ENCODE results near the gene MXD4. TPM values are rescaled to one million over a fixed set of nuclear protein-coding genes. Genes with fewer than 3 reads are reported as not detected.

The MXD4 gene
- total and polyA plus RNA-seq, 4 donors = 36.9 to 75.4 (median 60.4) TPM

DNA sequence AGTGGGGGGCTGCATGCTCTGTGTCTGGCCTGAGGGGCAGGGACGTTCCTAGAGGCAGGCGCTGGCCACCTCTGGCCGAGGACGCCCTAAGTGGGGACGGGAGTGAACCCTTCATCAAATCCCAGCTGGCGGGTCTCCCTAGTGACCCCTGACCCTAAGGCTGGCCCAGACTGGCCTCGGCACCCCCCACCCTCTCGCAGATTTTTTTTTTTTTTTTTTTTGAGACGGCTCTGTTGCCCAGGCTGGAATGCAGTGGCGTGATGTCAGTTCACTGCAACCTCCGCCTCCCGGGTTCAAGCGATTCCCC is 988 bp upstream of the MXD4 start:
- intact Hi-C loops (cut with DNase I) = loop anchor here (1.0 to 10.0 kb wide), 3 partner anchors 21 to 154 kb away; partner anchors contain the start of genes CFAP99 (in 2 of the 2), ZFYVE28 (in 2 of the 2), HAUS3 (in 1 of the 2) and POLN (in 1 of the 2)
- no peak for ATAC-seq (ENCODE audit: low FRiP score)
- 48 to 54% methylated on average over 12 to 13 of the region's 13 CpGs for WGBS, 2 donors
- no peaks in the 10 kb centered on the region for H3K9me3 ChIP-seq (ENCODE audit: control insufficient read depth, low read length)
- H3K4me3 ChIP-seq (ENCODE audit: low read length in 2 of 2) = peak overlapping the region in 1 of 2 donors; percentile 5
- H3K27me3 ChIP-seq (ENCODE audit: control insufficient read depth in 1 of 2, insufficient read depth in 2 of 2, low read length in 1 of 2) = no peaks in the 10 kb centered on the region
- peak overlapping the region in 1 of 2 donors; percentile 23 for H3K27ac ChIP-seq (ENCODE audit: low read depth in 1 of 2, low read length in 2 of 2)
- no peaks in the 10 kb centered on the region for H3K36me3 ChIP-seq (ENCODE audit: control insufficient read depth in 1 of 2, insufficient read depth in 2 of 2, low read length in 1 of 2)
- DNase-seq = no peak
- no peaks in the 10 kb centered on the region for H3K4me1 ChIP-seq (ENCODE audit: control insufficient read depth in 1 of 2, insufficient read depth in 2 of 2, low read length in 2 of 2)

DNA sequence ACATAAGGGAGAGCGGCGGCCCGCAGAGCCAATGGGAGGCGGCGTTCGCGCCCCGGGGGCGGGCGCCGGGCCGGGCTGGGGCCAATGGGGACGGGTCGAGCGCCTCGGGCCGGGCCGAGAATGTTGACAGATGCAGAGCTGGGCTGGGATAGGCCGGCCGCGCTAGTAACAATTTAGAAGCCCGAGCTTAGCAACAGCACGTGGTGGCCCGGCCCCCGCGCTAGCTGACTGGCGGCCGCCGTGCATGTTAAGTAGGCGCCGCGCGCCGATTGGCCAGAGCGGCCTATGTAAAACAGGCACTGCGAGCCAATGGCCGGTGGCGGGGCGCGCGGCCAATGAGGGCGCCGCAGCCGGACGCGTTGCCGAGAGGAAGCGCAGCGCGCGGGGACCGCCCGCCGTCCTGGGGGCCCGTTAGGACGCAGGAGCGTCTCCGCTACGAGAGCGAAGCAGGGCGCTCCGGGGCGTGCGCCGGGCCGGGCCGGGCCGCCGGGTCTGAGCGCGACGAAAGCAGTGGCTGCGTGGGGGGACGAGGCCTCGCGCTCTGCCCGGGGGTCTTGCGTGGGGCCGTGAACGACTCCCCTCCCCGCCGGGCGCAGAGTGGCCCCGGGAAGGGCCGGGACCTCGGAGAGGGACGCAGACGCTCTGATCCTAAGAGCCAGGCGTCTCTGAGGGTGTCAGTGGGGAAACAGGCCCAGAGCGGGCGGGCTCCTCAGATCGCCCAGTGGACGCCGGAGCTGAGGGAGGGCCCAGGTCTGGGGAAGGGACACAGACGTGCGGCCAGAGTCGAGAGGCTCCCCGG is 435 bp upstream of the MXD4 start:
- H3K4me1 ChIP-seq (ENCODE audit: control insufficient read depth in 1 of 2, insufficient read depth in 2 of 2, low read length in 2 of 2) = no peaks in the 10 kb centered on the region
- WGBS, 2 donors = 0 to 1% methylated on average over 97 to 98 of the region's 98 CpGs
- intact Hi-C loops (cut with DNase I) = loop anchor here (1.0 to 10.0 kb wide), 3 partner anchors 20 to 155 kb away; partner anchors contain the start of genes CFAP99 (in 2 of the 2), ZFYVE28 (in 2 of the 2), HAUS3 (in 1 of the 2) and POLN (in 1 of the 2)

DNA sequence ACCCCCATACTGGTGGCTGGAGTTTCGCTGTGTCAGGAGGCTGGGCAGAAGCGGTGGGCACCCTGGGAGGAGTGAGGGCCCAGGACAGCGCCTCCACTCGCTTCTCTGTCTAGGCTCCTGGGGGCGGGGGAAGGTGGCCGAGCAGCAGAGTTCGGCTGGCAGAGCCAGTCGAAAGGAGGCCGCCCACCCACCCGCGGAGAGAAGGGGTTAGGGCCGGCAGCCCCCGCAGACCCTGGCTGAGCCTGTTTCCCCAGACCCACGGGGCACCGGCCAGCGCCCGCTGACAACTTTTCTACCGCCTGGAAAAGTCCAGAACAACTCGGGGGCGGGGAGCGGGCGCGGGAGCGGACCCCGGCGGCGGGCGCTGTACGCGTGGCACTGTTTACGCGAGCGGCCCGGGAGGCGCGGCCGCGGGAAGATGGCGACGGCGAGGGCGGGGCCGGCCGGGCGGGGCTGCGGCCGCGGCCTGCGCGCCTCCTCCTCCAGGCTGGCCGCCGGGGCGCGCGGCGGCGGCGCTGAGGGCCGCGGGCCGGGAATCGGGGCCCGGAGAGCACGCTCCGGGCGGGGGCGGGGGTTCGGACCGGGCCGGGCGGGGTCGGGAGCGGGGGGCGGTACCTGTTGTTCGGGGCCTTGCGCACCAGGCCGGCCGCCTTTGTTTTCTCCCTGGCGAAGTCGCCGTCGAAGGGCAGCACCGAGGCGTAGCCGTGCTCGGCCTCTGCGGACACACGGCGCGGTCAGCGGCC is 628 bp downstream of the MXD4 start:
- Histone ChIP-seq H3K9me3 (ENCODE audit: control insufficient read depth, low read length) (no peaks in the 10 kb centered on the region), H3K4me3 (ENCODE audit: low read length in 2 of 2) (peak overlapping the region; percentile 73 to 81), H3K36me3 (ENCODE audit: control insufficient read depth in 1 of 2, insufficient read depth in 2 of 2, low read length in 1 of 2) (no peaks in the 10 kb centered on the region), H3K4me1 (ENCODE audit: control insufficient read depth in 1 of 2, insufficient read depth in 2 of 2, low read length in 2 of 2) (no peaks in the 10 kb centered on the region), H3K27me3 (ENCODE audit: control insufficient read depth in 1 of 2, insufficient read depth in 2 of 2, low read length in 1 of 2) (no peaks in the 10 kb centered on the region), H3K27ac (ENCODE audit: low read depth in 1 of 2, low read length in 2 of 2) (peak overlapping the region; percentile 32 to 65)
- DNase-seq (peak; percentile 74 to 89), ATAC-seq (ENCODE audit: low FRiP score) (no peak)
- intact Hi-C loops (cut with DNase I) = loop anchor here (5.0 to 10.0 kb wide), 2 partner anchors 154 to 156 kb away; partner anchors contain the start of genes CFAP99 (in 2 of the 2) and ZFYVE28 (in 2 of the 2)
- 0 to 1% methylated on average over 48 to 91 of the region's 91 CpGs for WGBS, 2 donors

More for the DNA sequence above, 435 bp upstream of the MXD4 start:
- peak overlapping the region; percentile 43 to 81 for H3K4me3 ChIP-seq (ENCODE audit: low read length in 2 of 2)
- H3K27me3 ChIP-seq (ENCODE audit: control insufficient read depth in 1 of 2, insufficient read depth in 2 of 2, low read length in 1 of 2) = no peaks in the 10 kb centered on the region
- peak overlapping the region in 1 of 2 donors; percentile 23 for H3K27ac ChIP-seq (ENCODE audit: low read depth in 1 of 2, low read length in 2 of 2)
- H3K36me3 ChIP-seq (ENCODE audit: control insufficient read depth in 1 of 2, insufficient read depth in 2 of 2, low read length in 1 of 2) = no peaks in the 10 kb centered on the region
- peak; percentile 100 for DNase-seq
- peak; percentile 96 for ATAC-seq (ENCODE audit: low FRiP score)
- no peaks in the 10 kb centered on the region for H3K9me3 ChIP-seq (ENCODE audit: control insufficient read depth, low read length)

DNA sequence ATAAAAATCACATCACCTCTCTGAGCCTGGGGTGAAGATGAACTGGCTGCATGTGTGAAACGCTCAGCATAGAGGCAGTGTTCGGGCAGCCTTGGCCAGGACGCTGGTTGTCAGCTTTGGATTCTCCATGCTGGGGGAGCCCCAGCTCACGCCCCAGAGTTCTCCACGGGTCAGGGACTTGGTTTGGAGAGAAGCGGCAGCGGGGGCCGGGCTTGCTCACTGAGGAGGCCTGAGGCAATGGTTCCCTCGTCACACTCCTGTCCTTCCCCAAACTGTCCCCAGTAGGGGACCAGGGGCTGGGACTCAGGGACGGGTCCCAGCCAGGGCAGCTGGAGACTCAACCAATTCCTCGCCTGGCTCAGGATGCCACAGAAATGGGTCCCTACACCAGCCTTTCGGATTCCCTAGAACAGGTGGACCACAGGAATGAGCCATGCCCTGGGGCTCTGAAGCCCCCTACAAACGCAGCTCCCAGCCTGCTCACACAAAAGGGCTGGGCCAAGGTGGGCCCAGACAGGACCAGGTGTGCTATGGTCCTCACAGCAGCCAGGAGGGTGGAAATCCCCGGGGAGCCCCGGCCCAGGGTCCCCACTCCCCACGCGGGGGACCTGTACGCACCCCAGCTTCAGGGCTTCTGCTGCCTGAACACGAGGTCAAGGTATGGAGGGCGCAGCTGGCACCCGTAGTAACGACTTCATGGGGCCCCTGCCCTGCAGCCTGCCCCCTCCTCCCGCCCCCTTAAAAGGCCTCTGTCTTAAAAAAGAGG is 1.4 kb downstream of the MXD4 start:
- peak overlapping the region in 1 of 2 donors; percentile 54 for H3K27ac ChIP-seq (ENCODE audit: low read depth in 1 of 2, low read length in 2 of 2)
- H3K27me3 ChIP-seq (ENCODE audit: control insufficient read depth in 1 of 2, insufficient read depth in 2 of 2, low read length in 1 of 2) = no peaks in the 10 kb centered on the region
- ATAC-seq (ENCODE audit: low FRiP score) (no peak), DNase-seq (peak; percentile 57 to 78)
- intact Hi-C loops (cut with DNase I) = loop anchor here (5.0 to 10.0 kb wide), 2 partner anchors 154 to 157 kb away; partner anchors contain the start of genes CFAP99 (in 2 of the 2) and ZFYVE28 (in 2 of the 2)
- WGBS, 2 donors = 6 to 13% methylated on average over 23 of the region's 23 CpGs
- H3K4me1 ChIP-seq (ENCODE audit: control insufficient read depth in 1 of 2, insufficient read depth in 2 of 2, low read length in 2 of 2) = no peaks in the 10 kb centered on the region
- H3K36me3 ChIP-seq (ENCODE audit: control insufficient read depth in 1 of 2, insufficient read depth in 2 of 2, low read length in 1 of 2) = no peaks in the 10 kb centered on the region
- H3K9me3 ChIP-seq (ENCODE audit: control insufficient read depth, low read length) = no peaks in the 10 kb centered on the region
- peak overlapping the region; percentile 73 to 81 for H3K4me3 ChIP-seq (ENCODE audit: low read length in 2 of 2)

DNA sequence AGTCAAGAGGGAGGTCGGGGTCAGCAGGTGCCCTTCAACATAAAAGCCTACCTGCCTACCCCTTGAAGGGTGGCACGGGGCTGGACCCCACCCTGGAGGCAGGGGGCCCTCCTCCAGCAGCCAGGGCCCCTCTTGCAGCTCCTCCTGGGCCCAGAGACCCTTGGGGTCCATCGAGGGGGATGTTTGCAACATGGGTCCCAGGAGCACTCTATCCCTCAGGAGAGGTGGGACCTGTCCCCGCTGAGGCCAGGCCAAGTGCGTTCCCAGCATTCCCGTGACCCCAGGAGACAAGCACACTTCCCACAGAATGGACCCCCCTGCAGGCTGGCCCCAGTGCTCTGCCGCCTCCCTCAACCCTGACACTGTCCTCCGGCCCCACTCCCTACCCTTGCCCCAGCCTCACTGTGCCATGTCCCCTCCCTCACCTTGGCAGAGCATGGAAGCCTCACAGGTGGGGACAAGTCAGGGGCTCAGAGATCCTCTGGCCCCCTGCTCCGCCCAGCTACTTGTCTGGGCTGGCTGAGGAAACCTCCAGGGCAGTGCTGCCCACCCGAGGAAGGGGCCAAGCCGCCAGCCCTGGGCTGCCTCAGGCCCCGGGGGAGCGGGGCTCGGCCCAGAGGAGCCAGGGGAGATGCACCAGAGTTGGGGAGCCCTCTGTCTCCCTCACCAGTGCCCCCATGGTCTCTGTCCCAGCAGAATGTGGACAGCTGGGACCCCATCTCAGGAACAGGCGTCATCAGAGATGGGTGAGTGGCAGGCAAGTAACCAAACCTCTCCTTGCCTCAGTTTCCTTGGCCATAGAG is 2.2 kb downstream of the MXD4 start:
- no peak for ATAC-seq (ENCODE audit: low FRiP score)
- 62 to 65% methylated on average over 15 of the region's 15 CpGs for WGBS, 2 donors
- Histone ChIP-seq H3K36me3 (ENCODE audit: control insufficient read depth in 1 of 2, insufficient read depth in 2 of 2, low read length in 1 of 2) (no peaks in the 10 kb centered on the region), H3K4me3 (ENCODE audit: low read length in 2 of 2) (no peak overlapping the region), H3K4me1 (ENCODE audit: control insufficient read depth in 1 of 2, insufficient read depth in 2 of 2, low read length in 2 of 2) (no peaks in the 10 kb centered on the region), H3K27ac (ENCODE audit: low read depth in 1 of 2, low read length in 2 of 2) (peak overlapping the region in 1 of 2 donors; percentile 23), H3K9me3 (ENCODE audit: control insufficient read depth, low read length) (no peaks in the 10 kb centered on the region), H3K27me3 (ENCODE audit: control insufficient read depth in 1 of 2, insufficient read depth in 2 of 2, low read length in 1 of 2) (no peaks in the 10 kb centered on the region)
- peak; percentile 42 to 66 for DNase-seq
- intact Hi-C loops (cut with DNase I) = loop anchor here (5.0 to 10.0 kb wide), 3 partner anchors 155 to 205 kb away; partner anchors contain the start of genes CFAP99 (in 2 of the 2), ZFYVE28 (in 2 of the 2) and RNF4 (in 1 of the 2)

DNA sequence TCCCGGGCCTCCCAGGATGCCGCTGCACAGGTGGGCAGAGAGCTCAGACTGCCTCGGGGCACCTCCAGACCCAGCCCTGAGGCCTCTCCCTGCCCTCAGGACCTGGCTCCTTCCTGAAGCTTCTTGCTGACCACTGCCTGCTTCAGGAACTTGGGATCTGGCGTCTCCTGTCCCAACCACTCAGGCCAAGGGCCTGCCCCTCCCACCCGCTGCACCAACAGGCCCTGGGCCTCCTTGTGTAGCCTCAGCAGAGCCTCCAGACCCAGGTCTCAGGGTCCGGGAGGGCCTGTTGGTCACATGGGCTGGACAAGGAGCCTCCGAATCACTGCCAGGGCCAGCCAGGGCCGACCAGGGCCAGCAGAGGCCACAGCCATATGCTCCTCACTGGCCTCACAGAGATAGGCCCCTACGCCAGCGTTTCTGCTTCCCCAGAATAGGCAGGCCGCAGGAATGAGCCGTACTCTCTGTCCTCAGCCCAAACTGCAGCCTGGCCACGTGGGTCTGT is 2.8 kb downstream of the MXD4 start:
- no peak for ATAC-seq (ENCODE audit: low FRiP score)
- WGBS, 2 donors = 43% methylated on average over 13 of the region's 13 CpGs
- Histone ChIP-seq H3K27ac (ENCODE audit: low read depth in 1 of 2, low read length in 2 of 2) (peak overlapping the region in 1 of 2 donors; percentile 23), H3K27me3 (ENCODE audit: control insufficient read depth in 1 of 2, insufficient read depth in 2 of 2, low read length in 1 of 2) (no peaks in the 10 kb centered on the region), H3K36me3 (ENCODE audit: control insufficient read depth in 1 of 2, insufficient read depth in 2 of 2, low read length in 1 of 2) (no peaks in the 10 kb centered on the region), H3K9me3 (ENCODE audit: control insufficient read depth, low read length) (no peaks in the 10 kb centered on the region), H3K4me3 (ENCODE audit: low read length in 2 of 2) (no peak overlapping the region), H3K4me1 (ENCODE audit: control insufficient read depth in 1 of 2, insufficient read depth in 2 of 2, low read length in 2 of 2) (no peaks in the 10 kb centered on the region)
- peak; percentile 46 to 69 for DNase-seq
- intact Hi-C loops (cut with DNase I) = loop anchor here in 1 of 2 donors (10.0 kb wide), 1 partner anchor 206 kb away; the partner anchor contains the start of gene RNF4

DNA sequence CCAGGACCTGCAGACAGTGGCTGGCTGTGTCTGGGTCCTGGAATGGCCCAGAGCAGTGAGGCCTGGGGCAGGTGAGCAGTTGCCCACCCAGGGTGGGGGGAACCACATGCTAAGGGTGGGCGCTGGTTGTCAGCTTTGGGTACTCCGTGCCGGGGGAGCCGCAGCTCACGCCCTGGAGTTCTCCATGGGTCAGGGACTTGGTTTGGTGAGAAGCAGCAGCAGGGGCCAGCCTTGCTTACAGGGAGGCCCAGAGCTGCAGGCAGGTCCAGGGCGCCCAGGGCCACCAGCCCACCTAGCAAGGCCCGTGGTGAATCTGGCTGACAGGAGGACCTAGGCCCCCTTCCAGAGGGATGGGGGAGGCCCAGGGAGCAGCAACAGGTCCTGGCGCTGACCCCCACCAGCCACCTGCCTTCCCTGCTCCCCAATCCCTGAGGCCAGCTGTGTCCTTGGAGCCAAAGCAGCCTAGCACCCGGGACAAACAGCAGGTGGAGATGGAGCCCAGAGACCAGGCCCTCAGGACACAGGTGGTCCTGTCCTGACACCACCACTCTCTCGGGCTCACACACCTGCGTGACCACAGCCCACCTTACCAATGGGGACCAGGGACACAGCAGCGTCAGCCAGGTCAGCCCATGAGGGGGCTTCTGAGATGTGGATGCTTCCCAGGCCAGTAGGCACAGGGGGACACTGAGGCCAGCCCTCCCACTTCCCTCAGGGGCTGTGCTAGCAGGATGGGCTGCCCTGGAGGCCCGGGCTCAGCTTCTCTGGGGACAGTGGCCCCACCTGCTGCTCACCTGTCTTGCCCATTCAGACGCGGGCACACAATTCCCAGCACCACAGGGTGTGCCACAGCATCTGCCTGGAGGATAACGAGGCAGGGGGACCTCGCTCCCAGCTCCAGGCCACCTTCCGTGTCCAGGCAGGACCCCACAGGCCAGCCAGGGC is 3.5 kb downstream of the MXD4 start:
- intact Hi-C loops (cut with DNase I) = loop anchor here in 1 of 2 donors (10.0 kb wide), 1 partner anchor 206 kb away; the partner anchor contains the start of gene RNF4
- 85% methylated on average over 16 to 18 of the region's 18 CpGs for WGBS, 2 donors
- Histone ChIP-seq H3K27ac (ENCODE audit: low read depth in 1 of 2, low read length in 2 of 2) (peak overlapping the region in 1 of 2 donors; percentile 78), H3K9me3 (ENCODE audit: control insufficient read depth, low read length) (no peaks in the 10 kb centered on the region), H3K36me3 (ENCODE audit: control insufficient read depth in 1 of 2, insufficient read depth in 2 of 2, low read length in 1 of 2) (no peaks in the 10 kb centered on the region), H3K27me3 (ENCODE audit: control insufficient read depth in 1 of 2, insufficient read depth in 2 of 2, low read length in 1 of 2) (no peaks in the 10 kb centered on the region), H3K4me3 (ENCODE audit: low read length in 2 of 2) (no peak overlapping the region), H3K4me1 (ENCODE audit: control insufficient read depth in 1 of 2, insufficient read depth in 2 of 2, low read length in 2 of 2) (no peaks in the 10 kb centered on the region)
- peak; percentile 37 to 72 for DNase-seq
- no peak for ATAC-seq (ENCODE audit: low FRiP score)

Data from aorta (tissue), 5 donors.